Gastrocnemius medialis (tissue), 4 donors: ENCODE measurements around the gene SALL2. TPM values are rescaled to one million over a fixed set of nuclear protein-coding genes. Genes with fewer than 3 reads are reported as not detected.

Source experiments
- ATAC-seq, 2 donors: fragments of 150-250 bp; one replicate each; pipeline ENCODE4 v1.9.1; 2016
- DNase-seq, 2 donors: peaks; one replicate each; pipeline ENCODE4 v3.0.0-alpha.2; 2019
- H3K27ac ChIP-seq, 4 donors: fragments of 200-600 bp; sonication (generic); 1 replicate in 1 of 4; 2 replicates in 3 of 4; pipeline ENCODE4 v1.5.1; 2016 to 2018; ENCODE audit warnings: mild to moderate bottlenecking in 2 of 4, moderate library complexity in 1 of 4
- H3K27me3 ChIP-seq, 3 donors: fragments of 200-600 bp; sonication (generic) in 2 of 3; 1 replicate in 1 of 3; 2 replicates in 2 of 3; pipeline versions ENCODE4 v1.5.1 to v1.6.0; 2016 to 2019; ENCODE audit warnings: mild to moderate bottlenecking in 1 of 3, moderate library complexity in 1 of 3
- H3K36me3 ChIP-seq, 2 donors: fragments of 200-600 bp; sonication (generic) in 1 of 2; one replicate each; pipeline ENCODE4 v1.5.1; 2017 to 2018
- H3K4me1 ChIP-seq, 2 donors: fragments of 200-600 bp; sonication (generic) in 1 of 2; one replicate each; pipeline ENCODE4 v1.5.1; 2016 to 2017; ENCODE audit warnings: mild to moderate bottlenecking in 2 of 2
- H3K4me3 ChIP-seq, 4 donors: fragments of 200-600 bp; sonication (generic) in 3 of 4; 1 replicate in 1 of 4; 2 replicates in 3 of 4; pipeline ENCODE4 v1.5.1; 2016 to 2019; ENCODE audit warnings: mild to moderate bottlenecking in 2 of 4
- H3K9me3 ChIP-seq, 3 donors: fragments of 200-600 bp; sonication (generic) in 2 of 3; 1 replicate in 1 of 3; 2 replicates in 2 of 3; pipeline ENCODE4 v1.5.1; 2016 to 2019
- POLR2A ChIP-seq, 2 donors: fragments of 450-650 bp; IDR thresholded peaks; one replicate each; pipeline ENCODE4 v1.6.1; 2017; ENCODE audit warnings: antibody characterized with exemption in 2 of 2, mild to moderate bottlenecking in 2 of 2, moderate library complexity in 2 of 2
- in situ Hi-C, 4 donors: fragments of 200-750 bp; cut with MboI; loops; one replicate each; pipeline versions ENCODE4 v1.15.0 to v1.8.0; 2017; ENCODE audit warnings: low sequenced_read_pairs in 4 of 4
- intact Hi-C: fragments of 100-400 bp; cut with DNase I; formaldehyde crosslinking; loops from one replicate; pipeline ENCODE4 v1.15.1; 2023; ENCODE audit warnings: low total_unique reads
- total RNA-seq, 4 donors: library from RNA; depleted of rRNA; stranded (reverse); fragments of >200 nt; gene quantifications; one replicate each; pipeline versions ENCODE4 v1.1.0 to v1.2.3, GENCODE V29; 2016
- TF ChIP-seq, protein P1 (sequence below), 5 experiments: fragments of 450-650 bp in 3 of 5; fragments of 200-600 bp in 2 of 5; sonication (generic) in 2 of 5; IDR thresholded peaks in 4 of 5; conservative IDR thresholded peaks in 1 of 5; 1 replicate in 4 of 5; 2 replicates in 1 of 5; pipeline ENCODE4 v1.5.1; 2016 to 2019; ENCODE audit warnings: antibody characterized with exemption in 5 of 5, mild to moderate bottlenecking in 3 of 5, moderate library complexity in 3 of 5

SALL2 gene
- total RNA-seq, 4 donors from 2014 or later: 0.80 to 2.0 (median 1.1) TPM

DNA sequence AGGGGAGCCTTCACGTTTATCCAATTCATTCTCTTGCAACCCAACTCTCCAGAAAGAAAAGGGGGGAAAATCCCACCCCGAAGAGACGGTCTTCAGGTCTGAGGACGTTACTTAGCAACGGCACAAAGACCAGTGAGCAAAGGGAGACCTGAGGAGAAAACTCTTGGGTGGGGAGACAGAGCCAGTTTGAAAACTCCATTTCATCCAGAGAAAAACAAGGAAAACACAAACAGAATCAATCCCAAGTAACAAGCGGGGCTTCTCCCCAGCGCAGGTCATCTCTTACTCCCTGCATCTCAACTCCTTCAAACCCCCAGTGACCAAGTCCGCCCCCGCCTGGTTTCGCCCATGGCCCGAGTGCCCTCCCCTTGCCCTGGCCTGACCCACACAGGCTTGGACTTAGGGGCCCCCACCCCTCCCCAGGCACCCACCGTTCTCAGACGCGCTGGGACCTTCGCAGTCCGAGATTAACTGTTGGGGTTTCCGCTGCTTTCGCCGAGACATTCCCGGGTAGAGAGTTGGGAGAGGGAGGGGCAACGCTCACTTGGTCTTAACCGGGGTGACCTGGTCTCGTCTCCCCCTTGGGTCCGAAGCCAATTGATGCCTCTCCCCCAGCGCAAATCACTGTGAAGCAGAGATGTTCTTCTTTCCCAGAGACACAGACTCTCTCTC lies 10.4 kb upstream of the SALL2 start:
- peak overlapping the region in 3 of 4 donors; percentile 15 to 49 (median 43) for H3K4me3 ChIP-seq
- ATAC-seq: no peak
- H3K36me3 ChIP-seq: no peaks in the 10 kb centered on the region
- TF ChIP-seq POLR2A (IDR thresholded peaks at IDR 0.05): no peak
- TF ChIP-seq, protein P1, sequence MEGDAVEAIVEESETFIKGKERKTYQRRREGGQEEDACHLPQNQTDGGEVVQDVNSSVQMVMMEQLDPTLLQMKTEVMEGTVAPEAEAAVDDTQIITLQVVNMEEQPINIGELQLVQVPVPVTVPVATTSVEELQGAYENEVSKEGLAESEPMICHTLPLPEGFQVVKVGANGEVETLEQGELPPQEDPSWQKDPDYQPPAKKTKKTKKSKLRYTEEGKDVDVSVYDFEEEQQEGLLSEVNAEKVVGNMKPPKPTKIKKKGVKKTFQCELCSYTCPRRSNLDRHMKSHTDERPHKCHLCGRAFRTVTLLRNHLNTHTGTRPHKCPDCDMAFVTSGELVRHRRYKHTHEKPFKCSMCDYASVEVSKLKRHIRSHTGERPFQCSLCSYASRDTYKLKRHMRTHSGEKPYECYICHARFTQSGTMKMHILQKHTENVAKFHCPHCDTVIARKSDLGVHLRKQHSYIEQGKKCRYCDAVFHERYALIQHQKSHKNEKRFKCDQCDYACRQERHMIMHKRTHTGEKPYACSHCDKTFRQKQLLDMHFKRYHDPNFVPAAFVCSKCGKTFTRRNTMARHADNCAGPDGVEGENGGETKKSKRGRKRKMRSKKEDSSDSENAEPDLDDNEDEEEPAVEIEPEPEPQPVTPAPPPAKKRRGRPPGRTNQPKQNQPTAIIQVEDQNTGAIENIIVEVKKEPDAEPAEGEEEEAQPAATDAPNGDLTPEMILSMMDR (IDR thresholded peaks at IDR 0.05 in 4 of 5, conservative IDR thresholded peaks at IDR 0.05 in 1 of 5): no peak
- H3K4me1 ChIP-seq: peaks cover 0 to 8% of the 10 kb centered on the region in 2 donors
- H3K9me3 ChIP-seq: no peaks in the 10 kb centered on the region
- H3K27me3 ChIP-seq: peaks cover 32 to 54% (median 42%) of the 10 kb centered on the region in 3 donors
- H3K27ac ChIP-seq: no peak overlapping the region
- intact Hi-C loops (no loop called here), in situ Hi-C loops (no loop called here)
- no peak for DNase-seq

DNA sequence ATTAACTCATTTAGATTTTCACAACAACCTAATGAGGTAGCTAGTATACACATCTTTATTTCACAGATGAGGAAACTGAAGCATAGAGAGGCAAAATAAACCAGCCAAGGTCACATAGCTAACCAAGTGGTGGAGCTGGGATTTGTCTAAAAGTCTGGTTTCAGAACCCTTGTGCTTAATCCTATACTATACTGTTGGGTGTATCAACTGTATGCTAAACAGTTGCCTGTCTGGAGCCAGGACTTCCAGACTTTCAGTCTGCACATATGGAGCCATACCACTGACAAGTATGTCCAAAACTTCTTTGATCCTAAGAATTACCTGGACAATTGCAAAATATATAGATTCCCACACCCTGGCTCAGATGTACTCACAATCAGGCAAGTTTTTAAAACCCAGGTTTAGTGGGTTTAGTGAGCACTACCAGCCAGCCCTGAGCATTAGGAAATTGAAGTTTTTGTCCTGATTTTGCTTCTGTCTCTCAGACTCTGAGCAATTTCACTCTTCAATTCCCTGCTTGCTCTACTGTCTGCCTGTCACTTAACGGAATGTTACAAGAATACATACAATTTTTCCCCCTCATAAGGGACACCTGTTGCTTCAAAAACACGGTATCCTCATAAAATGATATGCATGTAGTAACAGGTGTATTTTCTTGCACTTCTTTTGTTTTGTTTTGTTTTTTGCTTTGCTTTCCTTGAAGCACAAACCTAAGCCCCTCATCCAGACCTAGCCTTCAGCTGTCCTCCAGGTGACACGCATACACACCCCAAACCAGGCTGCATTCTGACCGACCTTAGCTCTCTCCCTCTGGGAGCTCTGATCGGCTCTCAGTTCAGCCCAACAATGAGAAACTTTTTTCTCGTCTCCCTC lies 9.6 kb upstream of the SALL2 start:
- TF ChIP-seq, protein P1 (IDR thresholded peaks at IDR 0.05 in 4 of 5, conservative IDR thresholded peaks at IDR 0.05 in 1 of 5): no peak
- TF ChIP-seq POLR2A (IDR thresholded peaks at IDR 0.05): no peak
- no peaks in the 10 kb centered on the region for H3K36me3 ChIP-seq
- no peak for DNase-seq
- intact Hi-C loops: no loop called here
- H3K4me1 ChIP-seq: peaks cover 0 to 8% of the 10 kb centered on the region in 2 donors
- ATAC-seq: no peak
- H3K9me3 ChIP-seq: no peaks in the 10 kb centered on the region
- H3K27ac ChIP-seq: no peak overlapping the region
- peak overlapping the region in 3 of 4 donors; percentile 15 to 49 (median 43) for H3K4me3 ChIP-seq
- peaks cover 32 to 54% (median 42%) of the 10 kb centered on the region in 3 donors for H3K27me3 ChIP-seq
- in situ Hi-C loops: no loop called here

DNA sequence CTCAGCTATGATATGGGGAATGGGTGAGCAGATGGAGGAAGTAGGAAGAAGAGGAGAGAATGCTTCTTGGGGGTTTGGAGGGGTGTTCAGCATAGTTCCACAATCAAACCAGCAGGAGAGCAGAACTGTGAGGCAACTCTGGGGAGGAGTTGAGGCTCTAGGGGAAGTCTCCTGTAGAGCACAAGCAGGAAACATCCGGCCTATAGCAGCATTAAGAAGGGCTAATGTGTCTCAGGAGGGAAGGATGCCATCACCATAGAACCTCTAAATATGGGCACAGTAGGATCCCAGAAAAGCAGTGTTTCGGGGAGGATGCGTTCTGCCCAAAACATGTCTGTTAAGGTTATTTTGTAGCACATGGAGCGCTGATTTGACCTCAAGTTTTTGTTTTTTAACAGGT lies 8.4 kb upstream of the SALL2 start:
- TF ChIP-seq, protein P1 (IDR thresholded peaks at IDR 0.05 in 4 of 5, conservative IDR thresholded peaks at IDR 0.05 in 1 of 5): no peak
- TF ChIP-seq POLR2A (IDR thresholded peaks at IDR 0.05): no peak
- no peaks in the 10 kb centered on the region for H3K36me3 ChIP-seq
- peaks cover 0 to 8% of the 10 kb centered on the region in 2 donors for H3K4me1 ChIP-seq
- peaks cover 32 to 54% (median 42%) of the 10 kb centered on the region in 3 donors for H3K27me3 ChIP-seq
- DNase-seq (no peak), ATAC-seq (no peak)
- intact Hi-C loops: no loop called here
- H3K9me3 ChIP-seq: no peaks in the 10 kb centered on the region
- in situ Hi-C loops: no loop called here
- H3K27ac ChIP-seq: no peak overlapping the region
- no peak overlapping the region for H3K4me3 ChIP-seq

DNA sequence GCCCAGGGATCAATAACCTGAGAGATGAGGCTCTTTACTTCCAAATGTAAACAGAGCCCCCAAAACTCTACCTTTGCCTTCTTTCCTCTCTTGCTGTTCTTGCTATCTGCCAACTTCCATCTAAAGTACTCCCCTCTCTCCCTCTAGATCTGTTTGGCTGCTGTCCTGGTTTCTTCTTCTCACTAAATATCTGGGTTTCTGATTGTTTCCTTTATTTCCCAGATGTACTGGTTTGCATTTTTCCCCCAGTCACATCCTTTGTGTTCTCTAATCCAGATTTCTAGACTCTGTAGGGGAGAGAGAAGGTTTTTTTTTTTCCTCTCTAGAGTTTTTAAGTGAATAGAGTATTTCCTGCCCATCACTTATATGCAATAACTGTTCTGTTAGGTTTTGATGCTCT lies 7.1 kb upstream of the SALL2 start:
- peaks cover 0 to 8% of the 10 kb centered on the region in 2 donors for H3K4me1 ChIP-seq
- ATAC-seq (no peak), DNase-seq (no peak)
- no peak overlapping the region for H3K4me3 ChIP-seq
- in situ Hi-C loops (no loop called here), intact Hi-C loops (no loop called here)
- H3K27me3 ChIP-seq: peaks cover 30 to 50% (median 33%) of the 10 kb centered on the region in 3 donors
- no peak for TF ChIP-seq POLR2A (IDR thresholded peaks at IDR 0.05)
- TF ChIP-seq, protein P1 (IDR thresholded peaks at IDR 0.05 in 4 of 5, conservative IDR thresholded peaks at IDR 0.05 in 1 of 5): no peak
- H3K9me3 ChIP-seq: no peaks in the 10 kb centered on the region
- H3K36me3 ChIP-seq: no peaks in the 10 kb centered on the region
- no peak overlapping the region for H3K27ac ChIP-seq
